22Rv1 (cell line): ENCODE measurements around the gene DHDH.

Experiments used
- H3K27ac ChIP-seq: fragments of 450-650 bp; 2 replicates; pipeline ENCODE4 v1.5.1; 2017
- ZFX ChIP-seq: fragments of 450-650 bp; IDR thresholded peaks from 2 replicates; pipeline ENCODE4 v1.6.1; 2017; ENCODE audit warnings: antibody characterized with exemption, borderline replicate concordance
- TF ChIP-seq, protein P1 (sequence below): fragments of 450-650 bp; IDR thresholded peaks from 2 replicates; pipeline ENCODE4 v1.5.1; 2017; ENCODE audit warnings: mild to moderate bottlenecking

The DHDH gene

DNA sequence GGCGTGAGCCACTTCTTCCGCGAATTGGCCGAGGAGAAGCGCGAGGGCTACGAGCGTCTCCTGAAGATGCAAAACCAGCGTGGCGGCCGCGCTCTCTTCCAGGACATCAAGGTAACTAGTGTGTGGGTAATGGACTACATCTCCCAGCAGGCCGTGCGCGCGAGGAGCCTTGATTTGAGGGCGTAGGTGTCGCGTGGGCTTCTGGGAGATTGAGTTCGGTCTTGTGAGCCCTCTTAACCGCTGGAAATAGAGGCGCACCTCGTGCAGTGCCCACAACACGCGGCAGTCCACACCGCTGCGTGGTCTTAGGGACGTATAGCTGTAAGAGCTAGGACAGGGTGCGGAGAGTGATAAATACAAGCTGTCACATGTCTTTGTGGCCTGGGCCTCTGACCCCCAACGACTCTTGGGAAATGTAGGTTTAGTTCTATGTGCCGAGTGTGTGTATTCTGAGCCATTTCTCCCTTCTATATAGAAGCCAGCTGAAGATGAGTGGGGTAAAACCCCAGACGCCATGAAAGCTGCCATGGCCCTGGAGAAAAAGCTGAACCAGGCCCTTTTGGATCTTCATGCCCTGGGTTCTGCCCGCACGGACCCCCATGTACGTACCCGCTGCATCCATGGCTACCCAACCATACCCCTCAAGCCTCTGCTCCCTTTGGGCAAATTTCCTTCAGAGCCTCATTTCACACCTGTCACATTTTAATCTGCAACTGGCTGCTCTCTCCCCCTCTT, 32.5 kb downstream of the DHDH start:
- peak overlapping the region; percentile 83 for H3K27ac ChIP-seq
- TF ChIP-seq, protein P1, sequence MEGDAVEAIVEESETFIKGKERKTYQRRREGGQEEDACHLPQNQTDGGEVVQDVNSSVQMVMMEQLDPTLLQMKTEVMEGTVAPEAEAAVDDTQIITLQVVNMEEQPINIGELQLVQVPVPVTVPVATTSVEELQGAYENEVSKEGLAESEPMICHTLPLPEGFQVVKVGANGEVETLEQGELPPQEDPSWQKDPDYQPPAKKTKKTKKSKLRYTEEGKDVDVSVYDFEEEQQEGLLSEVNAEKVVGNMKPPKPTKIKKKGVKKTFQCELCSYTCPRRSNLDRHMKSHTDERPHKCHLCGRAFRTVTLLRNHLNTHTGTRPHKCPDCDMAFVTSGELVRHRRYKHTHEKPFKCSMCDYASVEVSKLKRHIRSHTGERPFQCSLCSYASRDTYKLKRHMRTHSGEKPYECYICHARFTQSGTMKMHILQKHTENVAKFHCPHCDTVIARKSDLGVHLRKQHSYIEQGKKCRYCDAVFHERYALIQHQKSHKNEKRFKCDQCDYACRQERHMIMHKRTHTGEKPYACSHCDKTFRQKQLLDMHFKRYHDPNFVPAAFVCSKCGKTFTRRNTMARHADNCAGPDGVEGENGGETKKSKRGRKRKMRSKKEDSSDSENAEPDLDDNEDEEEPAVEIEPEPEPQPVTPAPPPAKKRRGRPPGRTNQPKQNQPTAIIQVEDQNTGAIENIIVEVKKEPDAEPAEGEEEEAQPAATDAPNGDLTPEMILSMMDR = no peak
- no peak for TF ChIP-seq ZFX

DNA sequence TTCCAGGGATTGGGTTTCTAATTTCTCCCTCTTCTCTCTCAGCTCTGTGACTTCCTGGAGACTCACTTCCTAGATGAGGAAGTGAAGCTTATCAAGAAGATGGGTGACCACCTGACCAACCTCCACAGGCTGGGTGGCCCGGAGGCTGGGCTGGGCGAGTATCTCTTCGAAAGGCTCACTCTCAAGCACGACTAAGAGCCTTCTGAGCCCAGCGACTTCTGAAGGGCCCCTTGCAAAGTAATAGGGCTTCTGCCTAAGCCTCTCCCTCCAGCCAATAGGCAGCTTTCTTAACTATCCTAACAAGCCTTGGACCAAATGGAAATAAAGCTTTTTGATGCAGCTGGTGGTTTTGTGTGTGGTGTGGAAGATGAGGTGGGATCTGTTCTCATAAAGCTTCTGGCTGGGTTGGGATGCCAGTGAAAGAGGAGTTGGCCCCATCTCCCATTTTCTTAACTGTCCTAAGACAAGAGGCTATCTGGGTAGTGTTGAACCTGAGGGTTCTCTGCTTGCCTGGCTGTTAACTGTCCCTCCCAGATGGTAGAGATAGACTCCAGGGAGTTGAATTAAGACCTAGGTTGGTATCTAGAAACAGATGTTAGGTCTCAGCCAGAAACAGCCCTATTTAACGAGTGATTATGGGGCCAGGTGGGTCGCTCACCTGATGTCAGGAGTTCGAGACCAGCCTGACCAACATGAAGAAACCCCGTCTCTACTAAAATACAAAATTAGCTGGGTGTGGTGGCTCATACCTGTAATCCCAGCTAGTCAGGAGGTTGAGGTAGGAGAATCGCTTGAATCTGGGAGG, 33.2 kb downstream of the DHDH start:
- TF ChIP-seq, protein P1 = no peak
- H3K27ac ChIP-seq = peak overlapping the region; percentile 83

DNA sequence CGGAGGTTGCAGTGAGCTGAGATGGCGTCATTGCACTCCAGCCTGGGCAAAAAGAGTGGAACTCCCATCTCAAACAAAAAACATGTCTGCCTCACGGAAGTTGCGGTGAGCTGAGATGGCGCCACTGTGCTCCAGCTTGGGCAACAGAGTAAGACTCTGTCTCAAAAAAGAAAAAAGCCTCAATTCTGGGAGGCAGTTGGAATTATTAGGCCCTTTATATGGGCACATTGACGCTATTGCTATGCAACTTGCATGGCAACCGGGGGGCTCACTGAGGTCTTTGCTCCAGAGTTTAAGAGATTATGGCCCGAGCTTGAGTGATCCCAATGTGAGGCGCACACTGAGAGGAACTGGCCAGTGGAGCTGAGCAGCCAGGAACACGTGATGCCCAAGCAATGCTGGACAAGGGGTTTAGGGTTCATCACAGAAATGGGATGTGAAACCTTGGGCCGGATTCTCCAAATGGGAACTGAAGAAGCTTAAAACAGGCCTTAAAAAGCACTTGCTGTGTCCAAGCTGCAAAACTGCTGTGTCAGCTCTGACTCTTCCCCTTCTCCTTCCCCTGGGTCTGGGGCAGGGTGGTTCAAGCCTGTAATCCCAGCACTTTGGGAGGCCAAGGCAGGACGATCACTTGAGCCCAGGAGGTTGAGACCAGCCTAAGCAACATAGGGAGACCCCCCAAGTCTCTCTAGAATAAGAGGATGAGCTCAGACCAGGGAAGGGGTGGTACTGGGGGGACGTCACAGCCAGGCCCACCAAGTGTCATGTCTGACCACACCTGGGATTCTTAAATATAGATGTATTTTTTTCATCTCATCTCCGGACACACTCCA, 34.1 kb downstream of the DHDH start:
- peak overlapping the region; percentile 83 for H3K27ac ChIP-seq
- TF ChIP-seq ZFX = no peak
- TF ChIP-seq, protein P1 = no peak

DNA sequence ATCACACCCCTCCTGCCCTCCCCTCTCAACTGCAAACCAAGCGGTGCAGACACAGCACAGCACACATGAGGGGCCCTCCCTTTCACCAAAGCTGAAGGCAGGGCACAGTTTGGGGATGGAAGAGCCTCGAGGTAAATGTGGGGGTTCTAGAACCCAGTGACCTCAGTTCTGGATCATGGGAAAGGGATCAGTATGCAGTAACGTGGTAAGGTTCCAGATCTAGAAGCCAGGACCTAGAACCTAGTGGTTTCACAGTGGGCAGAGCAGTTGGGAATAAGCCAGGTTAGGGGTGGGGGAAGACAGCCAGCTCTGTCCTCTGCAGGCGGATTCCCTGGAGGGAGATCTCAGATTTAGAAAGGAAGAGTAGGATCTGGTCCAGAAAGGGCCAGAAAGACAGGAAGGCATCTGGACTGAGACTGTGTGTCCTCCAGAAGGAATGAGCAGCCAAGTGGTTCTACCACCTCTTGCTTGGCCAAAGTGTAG, 34.7 kb downstream of the DHDH start:
- peak overlapping the region; percentile 83 for H3K27ac ChIP-seq
- TF ChIP-seq, protein P1 = no peak

DNA sequence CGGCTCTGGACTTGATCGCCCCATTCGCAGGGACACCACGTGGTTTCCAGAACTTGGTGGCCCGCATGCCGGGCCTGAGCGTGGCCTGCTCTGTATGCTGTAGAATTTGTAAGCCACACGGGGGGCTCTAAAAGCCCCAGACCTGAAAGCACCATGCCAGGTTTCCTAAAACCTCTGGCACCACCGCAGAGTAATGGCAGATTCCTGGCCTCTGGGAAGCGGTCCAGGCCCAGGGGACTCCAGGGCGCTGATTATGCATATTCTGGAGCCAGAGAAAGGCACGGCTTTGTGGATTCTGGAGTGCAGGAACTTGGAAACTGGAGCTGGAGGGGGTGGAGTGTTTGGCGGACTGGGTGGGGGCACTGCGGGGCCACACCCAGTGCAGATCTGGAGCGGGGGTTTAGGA, 35.3 kb downstream of the DHDH start:
- no peak for TF ChIP-seq ZFX
- TF ChIP-seq, protein P1 = no peak
- H3K27ac ChIP-seq = peak overlapping the region; percentile 83; the same call in 1 of the 2 replicates

DNA sequence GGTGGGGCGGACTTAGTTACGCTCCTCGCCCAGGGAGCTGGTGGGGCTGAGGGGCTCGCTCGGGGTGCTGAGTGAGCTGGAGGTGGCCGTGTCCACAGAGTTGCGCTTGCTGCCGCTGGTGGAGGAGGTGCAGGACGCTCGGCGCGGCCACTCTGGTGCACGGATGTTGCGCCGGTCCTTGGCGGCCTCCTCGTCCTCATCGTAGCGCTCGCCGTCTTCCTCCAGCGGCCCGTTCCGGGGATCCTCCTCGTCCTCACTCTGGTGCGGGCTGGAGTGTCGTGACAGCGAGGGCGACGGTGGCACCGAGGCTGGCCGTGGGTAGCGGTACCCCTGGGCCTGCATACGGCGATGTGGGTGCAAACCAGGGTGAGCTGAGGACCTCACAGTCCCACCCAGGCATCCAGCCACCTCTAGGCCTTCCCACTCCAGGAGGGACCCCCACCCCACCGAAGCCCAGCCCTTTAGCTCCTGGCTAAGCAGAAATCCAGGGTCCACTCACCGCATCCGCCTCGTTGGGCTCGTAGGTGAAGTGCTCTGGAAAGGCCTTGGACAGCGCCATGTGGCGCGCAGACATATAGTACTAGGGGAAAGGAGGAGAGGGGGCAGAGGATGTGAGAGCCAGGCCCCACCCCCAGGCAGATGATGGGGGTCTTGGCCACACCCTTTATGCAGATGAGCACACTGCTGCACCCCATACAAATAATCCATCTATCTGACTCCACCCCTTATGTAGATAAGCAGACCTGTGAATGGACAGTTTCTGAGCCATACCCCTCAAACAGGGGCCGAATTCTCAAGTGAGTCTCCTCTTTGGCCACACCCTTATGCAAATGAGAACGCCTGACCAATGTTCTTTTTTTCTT, 36.0 kb downstream of the DHDH start:
- H3K27ac ChIP-seq = peak overlapping the region; percentile 55
- TF ChIP-seq, protein P1 = no peak
- TF ChIP-seq ZFX = no peak
